Smooth muscle cell (in vitro differentiated cells): ENCODE results near the gene LSAMP. TPM values are rescaled to one million over a fixed set of nuclear protein-coding genes. Genes with fewer than 3 reads are reported as not detected.

Source experiments
- DNase-seq: peaks from one replicate; lab custom pipeline; 2025; ENCODE audit not compliant: unreplicated experiment; lab: John Stamatoyannopoulos, UW
- H2AFZ ChIP-seq: fragments of 200-600 bp; sonication (generic); 2 replicates; pipeline ENCODE4 v1.6.0; 2016; ENCODE audit warnings: antibody characterized with exemption, low read depth, mild to moderate bottlenecking
- H3F3A ChIP-seq: fragments of 200-600 bp; sonication (generic); 2 replicates; pipeline ENCODE4 v1.6.0; 2017; ENCODE audit warnings: antibody characterized with exemption, low read depth
- H3K27ac ChIP-seq: fragments of 200-600 bp; sonication (generic); 2 replicates; pipeline ENCODE4 v1.5.1; 2016; ENCODE audit warnings: low read depth, mild to moderate bottlenecking
- H3K27me3 ChIP-seq: fragments of 200-600 bp; sonication (generic); 2 replicates; pipeline ENCODE4 v1.6.1; 2016; ENCODE audit warnings: low read depth, mild to moderate bottlenecking
- H3K36me3 ChIP-seq: fragments of 200-600 bp; sonication (generic); 2 replicates; pipeline ENCODE4 v1.5.1; 2016; ENCODE audit warnings: low read depth
- H3K4me1 ChIP-seq: fragments of 200-600 bp; sonication (generic); 2 replicates; pipeline ENCODE4 v1.5.1; 2016; ENCODE audit warnings: low read depth
- H3K4me2 ChIP-seq: fragments of 200-600 bp; sonication (generic); 2 replicates; pipeline ENCODE4 v1.6.0; 2016; ENCODE audit warnings: mild to moderate bottlenecking
- H3K4me3 ChIP-seq: fragments of 200-600 bp; sonication (generic); 2 replicates; pipeline ENCODE4 v1.5.1; 2016; ENCODE audit warnings: mild to moderate bottlenecking
- H3K79me2 ChIP-seq: fragments of 200-600 bp; sonication (generic); 2 replicates; pipeline ENCODE4 v1.6.0; 2016; ENCODE audit warnings: low read depth, mild to moderate bottlenecking
- H3K9ac ChIP-seq: fragments of 200-600 bp; sonication (generic); 2 replicates; pipeline ENCODE4 v1.6.0; 2016; ENCODE audit warnings: low read depth
- H3K9me3 ChIP-seq: fragments of 200-600 bp; sonication (generic); replicated peaks from 2 replicates; pipeline ENCODE4 v1.5.1; 2016; ENCODE audit warnings: low read depth
- H4K20me1 ChIP-seq: fragments of 200-600 bp; sonication (generic); 2 replicates; pipeline ENCODE4 v1.6.0; 2016; ENCODE audit warnings: low read depth
- CTCF ChIP-seq: fragments of 200-600 bp; sonication (generic); IDR thresholded peaks from 2 replicates; pipeline ENCODE4 v1.5.1; 2017; ENCODE audit warnings: borderline replicate concordance, mild to moderate bottlenecking, antibody characterized with exemption; ENCODE audit not compliant: insufficient read depth, poor library complexity, severe bottlenecking
- WGBS: methylation state at CpG from one replicate; pipeline ENCODE4 v1.1.7; 2016; ENCODE audit warnings: low lambda C conversion rate; 5-methylcytosine and 5-hydroxymethylcytosine counted together
- polyA plus RNA-seq: library from polyadenylated mRNA; unstranded; fragments of >200 nt; fragmentation: Nextera tagmentation; extraction: Ambion mirVana; gene quantifications from 2 replicates; pipeline ENCODE4 v1.2.1, GENCODE V29; 2016
- total RNA-seq: library from RNA; depleted of rRNA; stranded (reverse); fragments of >200 nt; gene quantifications from 2 replicates; pipeline ENCODE4 v1.2.3, GENCODE V29; 2014

LSAMP gene
- total and polyA plus RNA-seq, 2 experiments from 2014 or later = 11.2 to 13.6 TPM

DNA sequence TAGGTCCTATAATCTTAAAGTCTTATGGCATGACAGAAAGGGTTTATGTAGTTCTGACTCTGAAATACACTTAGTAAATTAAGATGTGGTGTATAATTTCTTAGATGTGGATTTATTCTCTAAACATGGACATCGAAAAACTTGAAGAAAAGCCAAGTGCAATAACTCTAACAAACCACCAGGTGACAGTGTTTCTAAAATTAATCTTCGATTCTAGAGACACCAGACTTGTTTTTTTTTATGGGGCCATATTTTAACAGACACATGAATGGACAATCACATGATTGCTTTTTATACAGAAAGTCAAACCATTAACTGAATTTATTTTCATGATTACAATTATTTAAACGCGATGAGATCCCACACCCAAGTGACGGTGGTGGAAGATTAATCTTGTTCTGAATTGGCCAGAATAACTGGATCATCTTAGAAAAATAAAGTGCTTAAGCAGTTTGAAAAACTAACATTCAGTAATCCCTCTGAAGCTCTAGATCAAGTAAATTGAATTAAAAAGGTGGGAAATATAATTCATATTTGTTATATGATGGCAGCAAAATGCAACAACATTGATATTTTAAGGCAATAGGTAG is 305.1 kb downstream of the LSAMP start:
- Histone ChIP-seq H3K4me1 (no peaks in the 10 kb centered on the region), H3K9ac (no peak overlapping the region), H3K36me3 (no peaks in the 10 kb centered on the region), H4K20me1 (no peaks in the 10 kb centered on the region), H3K9me3 (no peaks in the 10 kb centered on the region), H3K27me3 (no peaks in the 10 kb centered on the region), H3K4me3 (no peak overlapping the region), H3K79me2 (no peaks in the 10 kb centered on the region), H3K27ac (peak overlapping the region; percentile 9), H2AFZ (peak overlapping the region; percentile 35), H3K4me2 (peak overlapping the region; percentile 62), H3F3A (no peaks in the 10 kb centered on the region)
- 39% methylated on average over 5 of the region's 5 CpGs for WGBS
- peak; percentile 93 for TF ChIP-seq CTCF
- no peak for DNase-seq

- Histone ChIP-seq H3K4me1 (no peaks in the 10 kb centered on the region), H4K20me1 (no peaks in the 10 kb centered on the region), H3F3A (no peaks in the 10 kb centered on the region), H3K27me3 (no peaks in the 10 kb centered on the region), H3K9me3 (no peaks in the 10 kb centered on the region), H3K27ac (peak overlapping the region; percentile 9), H2AFZ (peak overlapping the region; percentile 35), H3K4me3 (no peak overlapping the region), H3K9ac (no peak overlapping the region), H3K79me2 (no peaks in the 10 kb centered on the region), H3K36me3 (no peaks in the 10 kb centered on the region), H3K4me2 (peak overlapping the region; percentile 62)
- WGBS = 29% methylated on average over 2 of the region's 2 CpGs
- no peak for DNase-seq
- no peak for TF ChIP-seq CTCF
Measured at GRCh38 chr3:116139641-116140040, 305.6 kb downstream of the LSAMP start.

GRCh38 chr3:116135457-116136085 is 309.7 kb downstream of the LSAMP start:
- whole genome bisulfite sequencing = 59% methylated on average over 4 of the region's 4 CpGs
- Histone ChIP-seq H3F3A (no peaks in the 10 kb centered on the region), H3K9ac (no peak overlapping the region), H3K79me2 (no peaks in the 10 kb centered on the region), H3K36me3 (no peaks in the 10 kb centered on the region), H3K4me1 (no peaks in the 10 kb centered on the region), H2AFZ (no peak overlapping the region), H3K9me3 (no peaks in the 10 kb centered on the region), H3K4me3 (no peak overlapping the region), H3K27me3 (no peaks in the 10 kb centered on the region), H4K20me1 (no peaks in the 10 kb centered on the region), H3K27ac (peak overlapping the region; percentile 33), H3K4me2 (peak overlapping the region; percentile 24)
- DNase-seq = no peak
- TF ChIP-seq CTCF = no peak
